Cardiac muscle cell (in vitro differentiated cells and primary cell): ENCODE results near the gene NLRP4. TPM values are rescaled to one million over a fixed set of nuclear protein-coding genes. Genes with fewer than 3 reads are reported as not detected.

Experiments
- DNase-seq, 2 donors: peaks; one replicate each; pipeline versions ENCODE4 v3.0.0 to v3.0.0-alpha.2; 2010 to 2017; ENCODE audit warnings: low read depth in 1 of 2, low spot score in 1 of 2
- H3K27ac ChIP-seq: fragments of 200-600 bp; sonication (generic); 2 replicates; pipeline ENCODE4 v1.5.1; 2016
- H3K27me3 ChIP-seq: fragments of 200-600 bp; sonication (generic); 2 replicates; pipeline ENCODE4 v1.6.0; 2016; ENCODE audit warnings: control low read depth
- H3K36me3 ChIP-seq: fragments of 200-600 bp; sonication (generic); 2 replicates; pipeline ENCODE4 v1.5.1; 2016; ENCODE audit warnings: control low read depth
- H3K4me1 ChIP-seq: fragments of 200-600 bp; sonication (generic); 2 replicates; pipeline ENCODE4 v1.8.1; 2017; ENCODE audit warnings: low read depth, mild to moderate bottlenecking, mixed run types
- H3K4me3 ChIP-seq: fragments of 200-600 bp; sonication (generic); 2 replicates; pipeline ENCODE4 v1.5.1; 2016; ENCODE audit warnings: mild to moderate bottlenecking
- H3K9me3 ChIP-seq: fragments of 200-600 bp; sonication (generic); 2 replicates; pipeline ENCODE4 v1.5.1; 2017; ENCODE audit warnings: low read depth, mild to moderate bottlenecking, control low read depth
- CTCF ChIP-seq: IDR thresholded peaks from 2 replicates; pipeline ENCODE4 v1.5.1; 2012; ENCODE audit warnings: low read depth, mild to moderate bottlenecking, low read length
- polyA plus RNA-seq: library from polyadenylated mRNA; unstranded; fragments of >200 nt; fragmentation: Nextera tagmentation; extraction: Ambion mirVana; gene quantifications from 2 replicates; pipeline ENCODE4 v1.2.1, GENCODE V29; 2016
- total RNA-seq: library from RNA; depleted of rRNA; stranded (reverse); fragments of >200 nt; gene quantifications from 2 replicates; pipeline ENCODE4 v1.2.3, GENCODE V29; 2016

NLRP4 gene
- total and polyA plus RNA-seq, 2 experiments from 2014 or later, result not detected

GRCh38 chr19:55832676-55833075 is 3.7 kb upstream of the NLRP4 start:
- Histone ChIP-seq H3K36me3 (no peaks in the 10 kb centered on the region), H3K27ac (no peak overlapping the region), H3K27me3 (no peaks in the 10 kb centered on the region), H3K4me1 (no peaks in the 10 kb centered on the region), H3K9me3 (peaks cover 3% of the 10 kb centered on the region), H3K4me3 (no peak overlapping the region)
- TF ChIP-seq CTCF, result no peak
- DNase-seq, result no peak

- Histone ChIP-seq H3K9me3 (peaks cover 3% of the 10 kb centered on the region), H3K27me3 (no peaks in the 10 kb centered on the region), H3K27ac (no peak overlapping the region), H3K36me3 (no peaks in the 10 kb centered on the region), H3K4me1 (no peaks in the 10 kb centered on the region), H3K4me3 (no peak overlapping the region)
- no peak for TF ChIP-seq CTCF
- DNase-seq, result no peak
Measured at GRCh38 chr19:55838251-55838650, 1.9 kb downstream of the NLRP4 start.

- no peak for TF ChIP-seq CTCF
- no peaks in the 10 kb centered on the region for H3K27me3 ChIP-seq
Measured at GRCh38 chr19:55838906-55839305, 2.6 kb downstream of the NLRP4 start.

GRCh38 chr19:55855160-55855559 is 18.8 kb downstream of the NLRP4 start:
- no peaks in the 10 kb centered on the region for H3K36me3 ChIP-seq
- H3K27me3 ChIP-seq, result no peaks in the 10 kb centered on the region
- no peaks in the 10 kb centered on the region for H3K4me1 ChIP-seq
- H3K9me3 ChIP-seq, result no peaks in the 10 kb centered on the region
- H3K4me3 ChIP-seq, result no peak overlapping the region
- H3K27ac ChIP-seq, result no peak overlapping the region
- TF ChIP-seq CTCF, result no peak
- no peak for DNase-seq

More at GRCh38 chr19:55838906-55839305, 2.6 kb downstream of the NLRP4 start:
- peaks cover 3% of the 10 kb centered on the region for H3K9me3 ChIP-seq
- DNase-seq, result no peak
- H3K4me1 ChIP-seq, result no peaks in the 10 kb centered on the region
- H3K36me3 ChIP-seq, result no peaks in the 10 kb centered on the region
- H3K27ac ChIP-seq, result no peak overlapping the region
- H3K4me3 ChIP-seq, result no peak overlapping the region

DNA sequence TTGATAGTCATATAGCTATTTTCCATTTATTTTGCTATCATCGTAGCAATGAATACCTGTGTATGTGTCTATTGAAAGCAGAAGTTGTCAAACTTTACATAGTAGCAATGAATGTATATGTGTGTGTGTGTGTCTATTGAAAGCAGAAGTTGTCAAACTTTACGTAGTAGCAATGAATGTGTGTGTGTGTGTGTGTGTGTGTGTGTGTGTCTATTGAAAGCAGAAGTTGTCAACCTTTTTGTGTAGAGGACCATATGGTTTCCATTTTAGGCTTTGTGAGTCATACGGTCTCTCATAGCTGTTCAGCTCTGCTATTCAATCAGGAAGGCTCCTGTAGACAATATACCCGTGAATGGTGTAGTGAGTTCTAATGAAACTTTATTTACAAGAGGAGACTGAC is 20.8 kb downstream of the NLRP4 start:
- DNase-seq, result no peak
- Histone ChIP-seq H3K4me1 (no peaks in the 10 kb centered on the region), H3K27ac (no peak overlapping the region), H3K9me3 (no peaks in the 10 kb centered on the region), H3K27me3 (no peaks in the 10 kb centered on the region), H3K4me3 (no peak overlapping the region), H3K36me3 (no peaks in the 10 kb centered on the region)
- no peak for TF ChIP-seq CTCF

- no peaks in the 10 kb centered on the region for H3K9me3 ChIP-seq
- H3K36me3 ChIP-seq, result no peaks in the 10 kb centered on the region
- TF ChIP-seq CTCF, result no peak
- no peak for DNase-seq
- H3K4me3 ChIP-seq, result no peak overlapping the region
- H3K27me3 ChIP-seq, result no peaks in the 10 kb centered on the region
- H3K27ac ChIP-seq, result no peak overlapping the region
- no peaks in the 10 kb centered on the region for H3K4me1 ChIP-seq
Measured at GRCh38 chr19:55857974-55858373, 21.6 kb downstream of the NLRP4 start.
